HG03558 (cell line): ENCODE measurements around the gene TTF1.

Source experiments
- ATAC-seq: cut with Tn5 transposase; IDR thresholded peaks from one replicate; pipeline ENCODE4 v1.9.1; 2021; ENCODE audit warnings: moderate number of reproducible peaks; ENCODE audit not compliant: unreplicated experiment; ENCODE audit errors: extremely low read depth

Gene TTF1

DNA sequence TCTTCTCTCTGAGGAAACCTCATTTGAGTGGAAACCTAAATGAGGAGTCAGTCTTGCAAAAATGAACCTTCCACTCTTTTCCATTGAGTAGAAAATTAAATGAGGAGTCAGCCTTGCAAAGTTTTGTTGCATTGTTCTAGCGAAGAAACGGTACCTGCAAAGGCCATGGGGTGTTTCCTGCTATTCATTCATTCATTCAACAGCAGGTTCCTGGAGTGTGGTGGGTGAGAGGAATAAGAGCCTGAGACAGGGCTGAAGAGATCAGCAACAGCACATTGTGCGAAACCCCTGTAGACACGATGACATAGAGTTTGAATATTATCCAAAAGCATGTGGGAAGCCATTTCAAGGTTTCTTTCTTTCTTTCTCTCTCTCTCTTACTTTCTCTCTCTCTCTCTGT, 37.2 kb downstream of the TTF1 start:
- no peak for ATAC-seq

DNA sequence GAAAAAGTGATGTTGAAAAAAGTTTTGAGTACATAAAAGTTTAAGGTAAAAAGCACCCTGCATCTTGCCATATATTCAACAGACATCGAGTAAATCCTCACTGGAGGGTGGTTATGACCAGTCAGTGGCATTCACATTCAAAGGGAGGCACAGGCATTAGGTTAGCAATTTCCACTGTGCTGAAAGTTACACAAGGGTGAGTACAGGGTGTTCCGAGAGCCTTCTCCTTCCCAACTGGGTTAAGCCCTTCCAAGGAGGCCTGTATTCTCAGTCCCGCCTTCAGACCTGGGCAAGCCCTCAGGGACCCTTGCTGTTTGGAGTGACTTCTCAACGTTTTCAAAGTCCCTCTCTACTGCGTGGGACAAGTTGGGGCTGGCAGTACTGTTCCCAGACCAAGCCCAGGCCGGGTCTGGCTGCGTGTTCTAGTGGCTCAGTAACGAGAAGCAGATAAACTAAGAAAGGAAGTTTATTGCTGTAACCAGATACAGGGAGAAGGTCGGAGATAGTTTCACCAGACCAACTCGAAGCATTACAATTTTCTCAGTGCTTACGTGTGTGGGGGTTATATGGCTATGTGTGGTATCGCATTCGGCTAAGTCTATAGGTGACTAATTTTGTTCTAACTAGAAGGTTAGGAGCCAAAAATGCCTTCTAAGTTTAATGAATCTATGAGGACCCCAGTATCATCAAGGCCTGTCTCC, 38.9 kb downstream of the TTF1 start:
- ATAC-seq, result no peak

DNA sequence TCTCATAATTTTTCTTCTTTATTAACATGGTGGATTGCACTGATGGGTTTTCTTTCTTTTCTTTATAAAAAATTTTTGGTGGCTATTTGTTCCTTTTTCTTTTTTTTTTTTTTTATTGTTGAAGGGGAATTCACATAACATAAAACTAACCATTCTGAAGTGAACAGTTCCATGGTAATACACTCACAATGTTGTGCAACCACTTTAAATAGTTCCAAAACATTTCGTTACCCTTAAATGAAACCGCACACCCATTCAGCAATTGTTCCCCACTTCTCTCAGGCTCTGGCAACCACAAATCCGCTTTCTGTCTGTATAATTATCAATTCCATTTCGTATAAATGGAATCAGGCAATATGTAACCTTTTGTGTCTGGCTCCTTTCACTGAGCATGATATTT, 40.2 kb downstream of the TTF1 start:
- no peak for ATAC-seq

DNA sequence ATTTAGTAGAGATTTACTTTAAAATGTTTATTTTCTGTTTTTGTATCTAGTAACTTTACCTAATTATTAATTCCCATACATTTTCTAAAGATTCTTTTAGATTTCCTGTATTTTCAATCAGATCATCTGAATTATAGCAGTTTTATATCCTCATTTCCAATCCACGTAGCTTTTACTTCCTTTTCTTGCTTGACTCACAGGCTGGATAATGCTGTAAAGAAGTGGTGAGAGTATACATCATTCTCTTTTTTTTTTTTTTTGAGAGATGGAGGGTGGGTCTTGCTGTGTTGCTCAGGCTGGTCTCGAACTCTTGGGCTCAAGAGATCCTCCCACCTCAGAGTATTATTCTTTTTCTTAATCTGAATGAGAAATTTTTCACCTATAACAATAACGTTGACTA, 40.7 kb downstream of the TTF1 start:
- no peak for ATAC-seq

DNA sequence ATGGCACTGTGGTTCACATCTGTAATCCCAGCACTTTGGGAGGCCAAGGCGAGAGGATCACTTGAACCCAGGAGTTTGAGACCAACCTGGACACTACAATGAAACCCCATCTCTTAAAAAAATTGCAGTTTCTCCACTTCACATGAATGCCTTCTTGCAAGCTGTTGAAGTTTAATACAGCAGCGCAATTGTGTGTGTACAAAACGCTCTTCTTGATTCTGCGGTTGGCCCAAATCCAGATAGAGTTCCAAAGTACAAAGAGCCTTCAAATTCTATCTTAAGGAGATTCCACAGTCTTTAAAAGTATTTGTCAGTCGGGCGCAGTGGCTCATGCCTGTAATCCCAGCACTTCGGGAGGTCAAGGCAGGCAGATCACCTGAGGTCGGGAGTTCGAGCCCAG, 42.6 kb downstream of the TTF1 start:
- ATAC-seq, result no peak

DNA sequence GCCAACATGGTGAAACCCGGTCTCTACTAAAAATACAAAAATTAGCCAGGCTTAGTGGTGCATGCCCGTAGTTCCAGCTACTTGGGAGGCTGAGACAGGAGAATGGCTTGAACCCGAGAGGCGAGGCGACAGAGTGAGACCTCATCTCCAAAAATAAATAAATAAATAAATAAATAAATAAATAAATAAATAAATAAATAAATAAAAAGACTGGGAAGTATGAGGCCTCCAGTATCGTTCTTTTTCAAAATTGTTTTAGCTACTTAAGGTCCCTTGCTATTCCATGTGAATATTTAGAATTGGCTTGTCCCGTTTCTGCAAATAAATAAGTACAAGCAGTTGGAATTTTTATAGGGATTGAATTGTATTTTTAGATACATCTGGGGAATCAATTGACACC, 48.9 kb downstream of the TTF1 start:
- no peak for ATAC-seq

DNA sequence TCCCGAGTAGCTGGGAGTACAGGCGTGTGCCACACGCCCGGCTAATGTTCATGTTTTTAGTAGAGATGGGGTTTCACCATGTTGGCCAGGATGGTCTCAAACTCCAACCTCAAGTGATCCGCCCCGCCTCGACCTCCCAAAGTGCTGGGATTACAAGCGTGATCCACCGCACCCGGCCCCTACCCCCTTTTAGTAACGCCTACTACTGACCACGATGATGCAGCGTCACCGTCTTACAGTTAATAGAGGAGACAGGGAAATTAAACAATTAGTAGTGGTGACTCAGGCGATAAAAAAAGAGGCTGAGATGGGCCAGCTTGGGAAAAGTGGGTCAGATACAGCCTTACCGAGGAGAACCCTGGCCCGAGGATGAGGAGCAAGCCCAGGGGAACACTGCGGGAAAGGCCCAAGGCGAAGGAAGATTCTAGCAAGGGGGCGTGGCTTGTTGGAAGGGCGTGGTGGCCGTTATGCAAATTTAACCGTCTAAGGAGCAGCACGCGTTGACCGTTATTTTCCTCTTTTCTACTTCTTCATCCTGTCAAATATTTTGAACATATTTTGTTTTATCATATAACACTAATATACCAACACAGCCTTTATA, 50.2 kb downstream of the TTF1 start:
- no peak for ATAC-seq

DNA sequence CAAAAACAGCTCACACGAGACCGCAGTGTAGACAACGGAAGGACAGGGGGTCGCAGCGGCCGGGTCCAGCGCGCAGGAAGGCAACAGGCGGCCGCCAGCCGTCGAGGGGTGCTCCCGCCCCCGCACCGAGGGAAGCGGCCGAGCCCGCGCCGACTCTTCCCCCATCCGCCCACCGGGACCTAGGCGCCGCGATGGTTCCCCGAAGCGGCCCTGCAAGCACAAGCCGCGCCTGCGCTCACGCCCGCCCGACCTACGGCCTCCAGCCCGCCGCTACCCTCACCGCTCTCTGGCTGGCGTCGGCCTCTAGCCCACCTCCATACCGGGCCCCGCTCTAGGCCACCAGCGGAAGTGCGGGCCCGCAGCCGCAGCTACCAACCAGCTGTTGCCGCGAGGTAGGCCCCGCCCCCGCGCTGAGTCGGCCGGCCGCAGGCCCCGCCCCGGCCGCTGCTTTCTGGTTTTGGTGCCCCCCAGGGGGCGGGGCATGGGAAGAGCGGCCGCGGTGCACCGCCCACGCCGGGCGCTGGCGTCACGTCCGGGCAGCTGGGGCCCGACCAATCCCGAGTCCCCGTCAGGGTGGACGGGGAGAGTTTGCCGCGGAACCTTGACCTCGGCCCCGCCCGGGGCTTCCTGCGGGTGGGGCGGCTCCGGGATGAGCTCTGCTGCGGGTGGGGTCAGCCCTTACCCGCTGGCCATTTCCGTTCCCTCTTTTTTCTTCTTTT, 51.8 kb downstream of the TTF1 start, which contains the start of gene SETX:
Gene SETX (minus strand): TSS at position 350 of the 719 bp plus-strand sequence. CDS start 5,558 bp downstream, outside the sequence.
- ATAC-seq, result peak; percentile 75

DNA sequence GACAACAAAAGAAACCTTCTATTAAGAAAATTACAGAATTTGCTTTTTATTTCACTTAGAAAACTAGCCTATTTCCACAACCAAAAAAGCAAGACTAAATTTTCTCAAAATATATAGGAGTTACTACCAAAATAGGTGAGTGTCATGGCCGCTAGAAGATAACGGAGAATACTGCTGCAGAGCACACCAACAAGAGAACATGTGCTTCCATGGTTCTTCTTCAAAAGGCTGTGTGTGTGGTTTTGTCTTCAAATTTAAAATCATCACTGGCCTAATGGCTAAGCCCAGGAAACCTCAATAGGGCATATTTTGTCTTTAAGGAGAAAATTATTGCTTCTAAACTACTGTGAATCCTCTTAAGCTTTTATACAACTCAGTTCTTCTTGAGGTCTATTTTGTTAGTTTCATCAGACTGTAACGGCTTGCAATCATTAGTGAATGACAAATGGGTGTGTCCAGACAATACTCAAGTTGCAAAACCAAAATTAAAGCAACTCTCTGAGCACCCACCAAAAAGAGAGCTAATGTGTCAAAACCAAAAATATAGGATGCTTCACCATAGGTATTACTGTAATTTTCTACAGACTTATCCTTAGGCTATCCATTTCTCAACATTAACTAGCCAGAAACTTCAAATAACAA, 55.1 kb downstream of the TTF1 start:
- no peak for ATAC-seq

DNA sequence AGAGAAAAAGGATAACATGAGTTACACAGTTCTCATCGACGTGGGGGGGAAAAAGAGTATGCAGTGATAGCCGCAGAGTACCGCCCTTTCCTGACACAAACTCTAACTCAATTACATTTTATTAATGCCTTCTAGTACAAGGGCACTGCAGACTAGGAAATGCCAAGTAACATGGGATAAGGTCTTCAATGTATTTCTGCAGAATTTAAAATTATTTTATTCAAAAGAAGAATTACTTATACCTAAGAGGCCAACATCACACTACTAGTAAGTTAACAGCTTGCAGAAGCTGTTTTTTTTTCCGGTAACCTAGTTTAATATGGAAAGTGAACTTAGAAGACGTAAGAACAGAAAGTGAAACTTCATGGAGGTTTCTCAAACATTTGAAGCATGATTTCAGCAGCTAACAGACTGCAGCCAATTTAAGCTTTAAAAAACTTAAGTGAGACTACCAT, 55.8 kb downstream of the TTF1 start:
- no peak for ATAC-seq

DNA sequence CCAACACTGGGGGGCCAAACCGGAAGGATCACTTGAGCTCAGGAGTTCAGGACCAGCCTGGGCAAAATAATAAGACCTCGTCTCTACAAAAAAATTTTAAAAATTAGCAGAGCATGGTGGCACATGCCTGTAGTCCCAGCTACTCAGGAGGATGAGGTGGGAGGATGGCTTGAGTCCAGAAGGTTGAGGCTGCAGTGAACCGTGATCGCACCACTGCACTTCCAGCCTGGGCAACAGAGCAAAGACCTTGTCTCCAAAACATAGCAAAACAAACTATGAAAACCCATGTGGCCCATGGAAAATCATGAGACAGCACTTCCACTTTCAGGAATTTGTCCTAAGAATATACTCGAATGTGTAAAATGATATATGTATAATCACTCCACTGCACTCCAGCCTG, 58.0 kb downstream of the TTF1 start:
- ATAC-seq, result no peak

DNA sequence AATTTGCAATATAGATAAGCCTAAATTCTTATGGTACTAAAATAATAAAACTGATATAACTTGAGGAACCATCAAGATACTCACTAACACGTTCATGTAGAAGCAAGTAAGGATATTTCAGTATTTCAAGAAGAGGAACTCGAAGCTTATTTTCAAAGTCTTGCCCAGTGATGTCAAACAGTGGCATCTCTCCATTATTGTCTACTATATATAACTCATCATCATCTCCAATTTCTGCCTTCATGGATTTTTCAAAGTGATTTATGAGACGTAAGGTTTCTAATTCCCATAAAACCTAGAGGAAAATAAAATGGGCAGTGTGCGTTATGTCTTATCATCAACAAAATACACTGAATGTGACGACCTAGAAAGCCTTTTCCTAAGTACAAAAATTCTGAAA, 60.5 kb downstream of the TTF1 start:
- ATAC-seq, result no peak

DNA sequence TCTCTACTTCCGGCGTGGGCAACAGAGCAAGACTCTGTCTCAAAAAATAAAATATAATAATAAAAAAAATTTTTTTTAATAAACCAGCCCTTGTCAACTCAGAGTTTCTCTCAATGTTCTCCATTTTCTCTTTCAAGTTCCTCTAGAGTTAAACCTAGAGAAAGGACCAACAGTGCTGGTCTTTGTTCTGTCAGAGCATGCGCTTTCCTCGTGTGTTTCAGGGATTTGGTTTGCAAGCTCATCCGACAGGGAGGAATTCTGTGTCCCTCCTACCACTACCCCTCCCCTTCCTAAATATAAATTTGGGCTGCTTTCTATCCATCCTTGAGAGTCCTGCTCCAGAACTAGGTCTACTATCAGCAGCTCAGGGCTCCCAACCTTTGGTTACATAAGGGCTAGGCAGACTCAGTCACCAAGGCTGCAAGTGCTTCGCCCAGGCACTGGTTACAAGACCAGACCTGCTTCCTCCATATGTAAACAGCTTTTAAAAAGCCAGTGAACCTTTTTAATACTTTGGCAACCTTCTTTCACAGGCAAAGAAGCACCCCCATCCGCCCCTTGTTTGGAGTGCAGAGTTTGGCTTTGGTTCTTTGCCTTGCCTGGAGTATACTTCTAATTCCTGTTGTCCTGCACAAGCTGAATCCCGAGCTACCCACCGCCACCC, 65.3 kb downstream of the TTF1 start:
- no peak for ATAC-seq

DNA sequence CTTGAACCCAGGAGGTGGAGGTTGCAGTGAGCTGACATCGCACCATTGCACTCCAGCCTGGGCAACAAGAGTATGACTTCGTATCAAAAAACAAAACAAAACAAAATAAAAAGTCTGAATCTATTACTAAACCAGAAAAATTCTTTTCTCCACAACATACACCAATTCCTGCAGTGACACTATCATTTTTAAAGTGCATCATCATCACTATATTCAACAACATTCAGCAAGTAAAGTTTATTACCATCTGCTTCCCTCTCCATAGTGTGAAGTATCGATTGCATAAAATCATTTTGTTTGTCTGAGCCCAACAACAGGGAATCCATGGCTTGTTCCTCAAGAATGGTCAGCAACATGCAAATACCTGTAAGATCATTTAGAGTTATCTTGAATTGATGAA, 72.3 kb downstream of the TTF1 start:
- ATAC-seq, result no peak

DNA sequence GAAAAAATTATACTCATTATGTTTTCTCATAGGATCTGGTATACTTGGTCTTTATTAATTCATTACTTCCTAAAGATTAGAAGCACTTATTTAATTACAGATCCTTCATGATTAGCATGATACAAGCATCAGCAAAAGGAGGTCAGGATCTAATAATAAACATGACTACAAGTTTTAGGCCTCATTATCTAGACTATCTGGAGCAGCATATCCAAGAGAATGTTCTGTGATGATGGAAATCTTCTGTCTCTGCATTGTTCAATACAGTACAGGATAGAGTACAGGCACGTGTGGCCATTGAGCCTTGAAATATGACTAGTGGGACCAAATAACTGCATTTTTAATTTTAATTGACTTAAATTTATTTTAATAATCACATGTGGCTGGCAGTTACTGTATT, 73.1 kb downstream of the TTF1 start:
- no peak for ATAC-seq

DNA sequence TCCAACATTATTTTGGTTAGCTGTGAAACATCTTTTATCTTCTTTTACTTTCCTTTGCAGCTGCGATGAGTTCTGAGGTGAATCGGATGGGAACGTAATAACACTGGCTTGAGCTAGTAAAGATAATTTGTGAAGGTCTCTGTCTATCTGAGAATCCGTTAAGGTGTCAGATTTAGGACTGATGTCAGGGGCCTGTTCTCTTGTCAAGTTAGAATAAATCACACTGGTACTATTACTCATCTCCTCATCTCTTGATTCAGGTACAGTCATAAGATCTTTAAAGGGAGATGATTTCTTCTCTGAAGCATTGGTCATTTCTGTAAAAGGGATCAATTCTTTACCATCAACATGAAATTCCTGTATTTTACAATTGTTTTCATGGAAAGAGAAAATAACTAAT, 78.1 kb downstream of the TTF1 start:
- ATAC-seq, result no peak

DNA sequence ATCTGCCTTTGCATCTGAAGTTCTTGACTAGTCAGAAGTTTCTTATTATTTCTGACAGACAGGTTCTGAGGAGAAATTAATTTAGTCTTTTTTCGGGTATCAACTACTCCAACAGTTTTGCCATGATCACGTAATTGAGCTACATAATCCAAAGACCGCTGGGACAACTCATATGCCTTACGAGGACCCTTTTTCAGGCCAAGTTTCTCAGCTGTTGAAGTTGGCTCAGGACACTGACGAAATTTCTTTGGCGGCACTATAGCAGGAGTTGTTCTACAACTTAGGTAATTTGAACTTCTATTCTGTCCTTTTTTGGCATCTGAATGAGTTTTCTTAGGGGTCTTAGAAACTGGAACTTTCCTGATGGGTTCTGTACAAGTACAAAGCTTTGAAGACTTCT, 79.1 kb downstream of the TTF1 start:
- no peak for ATAC-seq
